HG03064 (cell line): ENCODE data around the gene RNF212B.
"Not testable (repeated sequence)": the region's sequence is repeated elsewhere in the genome, so short reads cannot be mapped to it uniquely, and the experiment has no call there.

ENCODE experiments used
- ATAC-seq: cut with Tn5 transposase; IDR thresholded peaks from one replicate; pipeline ENCODE4 v1.9.1; 2021; ENCODE audit warnings: low read depth; ENCODE audit not compliant: unreplicated experiment

RNF212B gene

DNA sequence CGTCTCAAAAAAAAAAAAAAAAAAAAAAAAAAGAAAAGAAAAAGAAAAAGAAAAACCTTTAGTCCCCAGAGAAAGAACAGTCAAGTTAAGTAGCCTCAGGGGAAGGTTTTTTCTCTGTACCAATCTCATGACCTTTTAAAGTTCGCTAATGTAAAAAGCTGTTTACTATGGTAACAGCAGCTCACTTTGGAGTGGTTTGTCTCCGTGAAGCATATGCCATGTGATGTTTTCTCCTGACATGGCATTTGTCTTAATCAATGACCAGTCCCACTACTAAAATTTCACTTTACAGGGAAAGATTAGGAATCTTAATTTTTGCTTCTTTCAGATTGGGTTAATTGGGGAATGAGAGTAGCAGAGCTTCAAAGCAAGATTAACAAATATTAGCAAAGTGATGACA is 4.3 kb downstream of the RNF212B start:
- ATAC-seq = no peak

DNA sequence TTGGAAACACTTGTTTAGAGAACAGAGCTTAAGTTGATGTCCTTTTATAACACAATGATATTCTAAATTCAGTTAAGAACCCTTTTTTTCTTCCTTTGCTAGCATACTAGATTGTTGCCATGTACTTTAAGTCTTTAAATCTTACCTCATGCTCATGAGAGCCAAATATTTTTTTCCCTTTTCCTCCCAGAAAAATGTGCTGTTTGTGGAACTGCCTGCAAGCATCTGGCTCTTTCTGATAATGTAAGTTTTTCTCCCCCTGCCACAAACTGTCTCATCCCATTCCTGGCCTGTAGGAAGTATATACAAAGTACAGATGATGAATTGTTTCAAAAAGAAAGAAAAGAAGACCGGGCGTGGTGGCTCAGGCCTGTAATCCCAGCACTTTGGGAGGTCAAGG is 5.3 kb downstream of the RNF212B start:
- ATAC-seq = no peak

DNA sequence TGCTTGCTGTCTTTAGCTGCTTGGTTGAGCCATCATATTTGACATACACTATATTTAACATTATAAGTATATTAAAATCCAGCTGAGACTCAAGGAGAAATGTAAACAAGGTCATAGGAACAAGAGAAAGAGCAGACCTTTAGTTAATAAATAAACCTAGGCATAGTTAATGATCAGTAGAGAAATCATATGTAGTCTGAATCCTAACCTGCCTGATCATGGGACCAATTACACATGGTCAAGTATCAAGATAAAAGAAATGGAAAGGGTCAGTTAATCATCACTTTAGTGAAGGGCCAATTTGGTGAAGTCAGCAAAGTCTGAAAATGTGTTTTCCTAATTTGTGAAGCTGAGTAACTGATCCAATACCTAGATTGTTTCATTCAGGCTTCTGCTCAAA is 7.5 kb downstream of the RNF212B start:
- ATAC-seq = no peak

DNA sequence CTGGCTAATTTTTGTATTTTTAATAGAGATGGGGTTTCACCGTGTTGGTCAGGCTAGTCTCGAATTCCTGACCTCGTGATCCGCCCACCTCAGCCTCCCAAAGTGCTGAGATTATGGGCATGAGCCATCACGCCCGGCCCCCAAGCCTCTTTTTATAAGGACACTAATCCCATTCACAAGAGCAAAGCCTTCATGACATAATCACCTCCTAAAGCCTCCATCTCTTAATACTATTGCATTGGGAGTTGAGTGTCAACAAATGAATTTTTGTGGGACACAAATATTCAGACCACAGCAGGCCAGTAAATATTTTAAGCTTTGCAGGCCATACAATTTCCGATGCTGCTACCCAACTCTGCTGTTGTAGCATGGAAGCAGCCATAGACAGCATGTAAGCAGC is 10.9 kb downstream of the RNF212B start:
- no peak for ATAC-seq

DNA sequence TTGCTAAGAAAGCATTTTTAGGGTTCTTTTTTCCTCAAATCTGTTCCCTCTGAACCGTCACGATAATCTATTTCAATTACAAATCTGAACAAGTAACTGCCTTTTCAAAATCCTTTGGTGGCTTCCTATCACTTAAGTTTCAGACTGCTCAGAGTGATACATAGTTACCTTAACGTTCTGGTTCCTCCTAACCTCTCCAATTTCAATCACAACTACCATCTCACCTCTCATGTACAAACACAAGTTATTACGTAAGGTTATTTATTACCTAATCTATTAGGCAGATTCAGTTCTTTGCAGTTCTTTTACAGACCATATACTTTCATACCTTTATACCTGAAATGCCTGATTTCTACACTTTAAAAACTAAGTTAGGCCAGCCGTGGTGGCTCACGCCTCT is 12.1 kb downstream of the RNF212B start:
- no peak for ATAC-seq

DNA sequence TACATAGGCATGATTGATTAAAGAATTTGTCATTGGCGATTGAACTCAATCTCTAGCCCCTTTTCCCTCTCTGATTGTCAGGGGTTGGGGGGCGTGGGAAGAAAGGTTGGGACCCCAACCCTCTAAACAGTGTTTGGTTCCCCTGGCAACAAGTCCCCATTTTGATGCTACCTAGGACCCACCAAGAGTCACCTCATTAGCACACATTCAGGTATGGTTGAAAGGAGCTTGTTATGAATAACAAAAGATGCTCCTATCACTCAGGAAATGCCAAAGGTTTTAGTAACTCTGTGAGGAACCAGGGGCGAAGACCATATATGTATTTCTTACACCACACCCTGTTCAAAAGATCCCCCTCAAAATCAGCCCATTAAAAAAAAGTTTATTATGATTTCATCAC is 14.3 kb downstream of the RNF212B start:
- no peak for ATAC-seq

DNA sequence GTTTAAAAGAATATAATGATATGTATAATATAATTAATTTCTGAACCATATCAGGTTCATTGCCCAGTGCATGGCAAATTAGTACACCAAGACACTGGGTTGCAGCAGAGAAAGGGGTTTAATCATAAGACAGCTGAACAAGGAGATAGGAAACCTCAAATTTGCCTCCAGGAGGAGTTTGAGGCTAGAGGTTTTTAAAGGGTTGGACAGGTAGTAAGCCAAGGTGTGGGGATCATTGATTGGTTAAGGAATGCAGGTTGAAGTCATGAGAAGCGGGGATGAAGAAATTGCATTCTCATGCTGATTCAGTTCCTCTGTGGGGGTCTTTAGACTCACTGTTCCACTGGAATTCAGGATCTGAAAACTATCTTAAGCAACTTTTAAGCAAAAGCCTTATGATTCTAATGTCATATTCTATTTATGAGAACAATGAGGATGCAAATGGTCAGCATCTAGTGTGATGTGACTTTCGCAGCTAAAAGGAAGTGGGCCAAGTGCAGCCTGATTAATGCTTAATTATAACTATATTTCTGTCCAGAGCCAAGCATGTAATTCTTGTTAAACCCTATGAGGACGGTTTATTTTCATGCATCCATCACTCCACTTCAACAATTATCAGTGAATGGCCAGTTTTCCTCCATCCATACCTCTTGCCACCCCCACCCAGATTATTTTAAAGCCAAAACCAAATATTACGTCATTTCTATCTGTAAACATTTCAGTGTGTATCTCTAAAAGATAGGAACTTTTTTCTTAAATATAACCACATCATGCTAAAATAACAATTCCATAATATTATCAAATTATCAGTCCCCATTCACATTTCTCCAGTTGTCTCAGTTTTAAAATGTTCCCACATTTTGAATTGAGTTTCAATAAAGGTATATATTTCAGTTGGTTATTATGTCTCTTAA is 14.9 kb downstream of the RNF212B start:
- no peak for ATAC-seq

DNA sequence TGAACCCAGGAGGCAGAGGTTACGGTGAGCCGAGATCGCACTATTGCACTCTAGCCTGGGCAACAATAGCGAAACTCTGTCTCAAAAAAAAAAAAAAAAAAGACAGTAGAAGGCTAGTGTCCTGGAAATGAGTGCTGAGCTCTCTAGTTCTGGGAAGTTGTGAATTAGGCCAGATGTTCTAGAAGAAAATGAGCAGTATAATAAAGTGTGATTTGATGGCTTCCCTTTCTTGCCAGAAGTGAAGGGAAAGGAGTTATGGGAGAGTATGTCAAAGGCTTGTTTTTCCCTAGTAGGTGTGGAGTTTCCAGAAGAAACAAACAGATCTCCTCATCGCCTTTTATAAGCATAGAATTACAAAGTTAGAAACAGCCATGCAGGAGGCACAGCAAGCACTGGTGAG is 20.5 kb downstream of the RNF212B start:
- no peak for ATAC-seq

DNA sequence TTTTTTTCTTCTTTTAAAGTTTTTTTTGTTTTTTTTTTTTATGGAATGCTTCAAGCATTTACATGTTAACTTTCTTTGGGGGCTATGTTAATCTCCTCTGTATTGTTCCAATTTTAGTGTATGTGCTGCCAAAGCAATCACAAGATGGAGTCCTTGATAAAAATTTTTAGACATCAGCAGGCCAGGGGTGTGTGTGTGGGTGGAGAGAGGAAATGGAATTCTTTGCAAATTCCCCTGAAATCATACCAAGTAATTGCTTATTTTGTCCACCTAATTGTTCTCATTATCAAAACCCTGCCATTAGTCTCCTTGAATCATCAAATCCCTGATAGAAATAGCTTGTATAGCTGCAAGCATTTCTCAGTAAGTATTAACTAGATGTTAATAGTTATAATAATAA is 21.7 kb downstream of the RNF212B start:
- ATAC-seq = no peak

DNA sequence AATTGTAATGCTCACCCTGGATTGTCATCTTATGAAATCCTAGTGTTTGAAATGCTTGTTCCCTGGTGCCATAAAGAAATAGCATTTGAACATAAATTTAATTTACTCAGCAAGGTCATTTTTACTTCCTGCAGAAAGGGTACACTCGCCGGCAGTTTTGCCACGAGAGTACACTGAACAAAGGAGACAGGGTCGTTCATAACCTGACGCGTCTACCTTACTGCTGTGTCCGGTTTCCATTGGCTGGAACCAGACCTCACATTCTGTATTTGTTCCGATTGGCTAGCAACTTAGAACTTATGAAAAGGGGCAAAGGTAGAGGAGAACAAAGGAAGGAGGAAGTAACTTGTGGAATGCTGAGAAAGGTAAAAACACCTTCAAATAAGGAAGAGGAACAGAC is 23.1 kb downstream of the RNF212B start:
- not testable (repeated sequence) for ATAC-seq

DNA sequence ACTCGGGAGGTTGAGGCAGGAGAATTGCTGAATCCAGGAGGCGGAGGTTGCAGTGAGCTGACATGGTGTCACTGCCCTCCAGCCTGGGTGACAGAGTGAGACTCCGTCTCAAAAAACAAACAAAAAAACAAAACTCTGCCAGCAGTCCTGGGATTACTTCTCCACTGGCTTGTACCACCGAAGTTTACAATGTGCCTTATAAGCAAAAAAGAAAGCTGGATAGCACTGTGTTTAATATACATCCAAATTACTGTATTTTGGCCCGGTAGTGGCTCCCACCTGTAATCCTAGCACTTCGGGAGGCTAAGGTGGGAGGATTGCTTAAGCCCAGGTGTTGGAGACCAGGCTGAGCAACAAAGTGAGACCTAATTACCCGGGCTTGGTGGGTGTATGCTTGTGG is 31.5 kb downstream of the RNF212B start:
- no peak for ATAC-seq

DNA sequence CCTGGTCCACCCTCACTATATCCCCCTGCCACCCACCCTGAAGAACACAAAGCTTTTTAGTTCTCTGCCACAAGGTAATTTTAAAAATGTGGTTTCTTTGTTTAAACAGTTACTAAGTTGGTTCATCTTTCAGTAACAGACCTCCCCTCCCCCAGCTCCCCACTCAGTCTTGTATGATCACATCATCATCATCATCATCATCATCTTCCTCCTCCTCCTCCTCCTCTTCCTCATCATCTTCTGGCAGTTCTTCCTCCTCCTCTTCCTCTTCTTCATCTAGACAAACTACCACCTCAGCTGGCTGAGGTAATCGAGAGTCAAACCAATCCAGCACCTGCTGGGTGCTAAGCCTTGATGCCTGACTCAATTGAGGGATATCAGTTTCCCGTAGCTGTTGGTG is 37.7 kb downstream of the RNF212B start:
- no peak for ATAC-seq

DNA sequence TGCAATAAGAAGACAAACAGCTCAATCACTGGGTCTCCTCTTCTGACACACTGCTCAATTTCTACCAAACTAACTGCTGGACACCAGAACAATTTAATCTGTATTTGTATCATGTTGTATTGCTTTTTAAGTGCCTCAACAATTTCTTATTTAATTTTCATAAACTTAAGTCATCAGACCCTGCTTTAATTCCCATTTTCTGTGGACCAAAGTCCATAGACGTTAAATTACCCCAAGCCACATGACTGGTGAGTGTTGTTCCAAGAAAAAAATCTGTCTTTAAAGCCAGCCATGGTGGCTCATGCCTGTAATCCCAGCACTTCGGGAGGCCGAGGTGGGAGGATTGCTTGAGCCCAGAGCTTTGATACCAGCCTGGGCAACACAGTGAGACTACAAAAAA is 39.5 kb downstream of the RNF212B start:
- ATAC-seq = no peak

DNA sequence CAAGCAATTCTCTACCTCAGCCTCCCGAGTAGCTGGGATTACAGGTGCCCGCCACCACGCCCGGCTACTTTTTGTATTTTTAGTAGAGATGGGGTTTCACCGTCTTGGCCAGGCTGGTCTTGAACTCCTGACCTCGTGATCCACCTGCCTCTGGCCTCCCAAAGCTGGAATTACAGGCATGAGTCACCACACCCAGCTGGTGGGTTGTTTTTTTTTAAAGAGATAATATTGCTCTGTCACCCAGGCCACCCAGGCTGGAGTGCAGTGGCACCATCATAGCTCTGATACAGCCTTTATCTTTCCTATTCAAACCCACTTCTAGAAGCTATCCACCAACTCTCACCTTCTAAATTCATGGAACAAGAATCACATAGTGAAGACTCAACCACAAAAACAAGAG is 40.2 kb downstream of the RNF212B start:
- ATAC-seq = not testable (repeated sequence)

DNA sequence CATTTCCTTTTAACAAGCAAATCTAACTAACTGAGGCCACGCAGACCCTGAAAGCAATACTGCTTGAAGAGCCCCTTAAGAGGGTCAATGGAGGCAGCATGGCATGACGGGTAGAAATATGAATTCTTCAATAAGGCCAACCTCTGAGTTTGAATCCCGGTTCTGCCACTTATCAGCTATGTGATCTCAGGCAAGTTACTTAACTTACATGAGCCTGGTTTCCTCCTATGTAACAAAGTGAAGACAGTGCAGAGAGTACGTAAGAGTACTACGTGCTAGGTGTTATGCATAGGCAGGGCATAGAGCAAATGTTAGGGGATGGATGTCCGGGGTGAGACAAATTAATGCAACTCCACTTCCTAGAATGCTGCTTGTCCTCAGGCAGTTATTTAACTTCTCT is 43.5 kb downstream of the RNF212B start:
- no peak for ATAC-seq

DNA sequence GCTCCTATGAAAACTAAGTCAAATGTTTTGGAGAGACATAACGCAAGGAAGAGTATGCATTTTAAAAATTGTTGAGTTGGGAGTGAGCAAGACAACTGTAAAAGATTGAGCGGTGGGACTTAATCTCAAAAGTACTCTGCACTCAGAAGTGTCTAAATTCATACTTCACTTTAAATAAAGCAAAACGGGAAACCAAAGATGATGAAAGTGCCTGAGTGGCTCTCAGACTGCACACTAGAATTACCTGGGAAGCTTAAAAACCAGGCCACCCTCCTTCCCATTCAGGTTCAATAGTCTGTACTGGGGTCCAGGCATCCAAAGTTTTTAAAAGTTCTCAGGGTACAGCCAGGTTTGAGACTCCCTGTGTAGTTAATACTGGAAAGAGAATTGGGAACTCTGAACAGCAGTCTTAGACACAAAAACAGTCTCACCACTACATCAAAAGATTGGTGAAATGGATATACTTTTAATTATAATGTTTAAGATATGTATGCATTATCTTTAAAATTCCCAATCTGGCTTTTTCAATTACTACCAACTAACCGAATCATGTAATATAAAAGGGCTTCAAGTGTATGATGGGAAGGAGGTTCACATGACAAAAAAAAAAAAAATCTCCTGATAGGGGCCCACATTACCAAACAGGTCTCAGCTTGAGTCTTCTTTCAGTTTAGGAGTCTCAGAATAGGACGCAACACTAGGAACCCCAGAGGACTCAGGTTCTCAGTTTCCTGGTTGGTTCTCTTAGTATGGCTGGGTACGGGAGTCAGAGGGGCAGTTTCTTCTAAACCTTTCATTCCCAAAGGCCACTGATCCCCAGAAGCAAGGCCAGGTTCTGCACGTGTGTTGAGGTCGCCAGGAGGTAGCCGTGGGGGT is 47.2 kb downstream of the RNF212B start:
- ATAC-seq = no peak

DNA sequence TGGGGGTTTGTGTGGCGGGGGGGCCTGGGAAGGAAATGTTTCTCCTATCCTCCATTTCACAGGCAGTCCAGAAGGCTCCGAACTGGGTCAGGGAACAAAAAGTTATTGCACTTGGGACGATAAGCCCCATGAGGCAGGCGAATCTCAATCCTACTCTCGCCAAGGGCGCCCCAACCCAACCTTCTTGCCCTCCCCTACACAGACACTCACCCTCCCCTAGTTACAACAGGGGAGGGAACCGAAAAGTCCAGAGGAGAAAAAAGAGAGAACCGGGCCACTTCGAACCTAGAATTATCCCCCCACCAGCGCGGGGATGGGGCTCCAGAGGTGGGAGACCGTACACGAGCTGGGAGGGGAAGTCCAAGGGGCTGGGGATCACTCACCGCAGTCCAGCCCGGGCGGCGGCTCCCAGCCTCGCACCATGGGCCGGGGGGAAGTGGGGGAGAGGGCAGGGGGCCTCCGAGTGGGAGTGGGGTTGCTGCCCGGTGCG is 47.8 kb downstream of the RNF212B start:
- ATAC-seq = peak; percentile 23

DNA sequence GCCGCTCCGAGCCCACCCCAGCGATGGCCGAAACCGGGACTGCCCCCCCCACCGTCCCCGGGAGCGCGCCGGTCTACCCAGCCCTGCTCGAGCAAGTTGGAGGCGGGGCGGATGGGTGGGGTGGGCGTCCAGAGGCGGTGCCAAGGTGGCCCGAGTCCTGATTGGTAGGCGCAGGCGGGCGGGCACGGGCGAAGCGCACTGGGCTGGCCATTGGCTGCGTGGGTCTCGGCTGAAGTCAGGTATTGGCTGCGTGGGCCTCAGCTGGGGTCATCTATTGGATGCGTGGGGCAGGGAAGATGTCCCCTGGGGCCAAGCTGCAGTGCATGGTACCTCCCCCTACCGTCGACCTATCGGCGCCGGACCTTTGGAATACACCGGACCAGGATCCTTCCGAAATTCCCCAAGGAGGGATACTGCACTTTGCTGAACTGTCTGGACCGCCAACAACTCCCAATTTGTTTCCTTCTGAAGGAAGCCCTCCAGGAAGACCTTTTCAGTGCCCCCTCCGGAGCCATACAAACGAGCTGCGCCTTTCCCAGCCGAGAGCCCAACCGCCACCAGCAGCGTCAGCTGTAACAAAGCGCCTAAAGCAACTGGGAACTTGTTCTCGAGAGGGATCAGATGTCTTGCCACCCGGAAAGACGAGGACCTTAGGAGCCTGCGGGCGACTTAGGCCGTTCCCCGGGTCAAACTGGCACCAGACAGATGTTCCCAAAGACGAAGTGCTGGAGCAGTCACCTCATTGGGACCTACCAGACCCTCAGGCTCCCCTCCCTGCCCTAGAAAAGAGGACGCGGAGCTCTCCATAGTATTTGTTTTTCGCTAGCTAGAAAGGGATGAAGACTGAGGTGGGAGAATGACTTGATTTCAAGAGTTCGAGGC is 48.5 kb downstream of the RNF212B start, which contains the start of gene HOMEZ:
HOMEZ (minus strand) TSS at position 113 of the 882 bp plus-strand sequence. CDS start 180 bp downstream, outside the sequence.
- peak; percentile 97 for ATAC-seq

DNA sequence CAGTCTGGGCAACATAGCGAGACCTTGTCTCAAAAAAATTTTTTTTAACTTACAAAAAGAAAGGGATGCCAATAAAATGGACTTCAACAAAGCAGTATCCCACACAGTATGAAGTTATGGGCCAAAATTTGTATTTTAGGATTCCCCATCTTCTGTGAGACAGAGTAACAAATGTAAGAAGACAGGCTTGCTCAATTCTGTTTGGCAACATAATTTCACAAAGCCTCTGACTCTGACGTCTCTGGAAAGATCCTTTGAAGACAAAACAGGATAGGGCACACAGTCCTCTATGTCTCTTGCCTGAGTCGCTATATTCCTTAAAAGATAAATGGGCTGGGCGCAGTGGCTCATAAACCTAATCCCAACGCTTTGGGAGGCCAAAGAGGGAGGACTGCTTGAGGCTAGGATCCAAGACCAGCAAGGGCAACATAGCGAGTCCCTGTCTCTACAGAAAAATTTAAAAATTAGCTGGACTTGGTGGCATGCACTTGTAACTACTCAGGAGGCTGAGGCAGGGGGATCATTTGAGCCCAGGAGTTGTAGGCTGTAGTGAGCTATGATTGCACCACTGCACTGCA is 49.3 kb downstream of the RNF212B start:
- ATAC-seq = no peak
